K562 (cell line): ENCODE data around the gene ZNF107. TPM values are rescaled to one million over a fixed set of nuclear protein-coding genes. Genes with fewer than 3 reads are reported as not detected.

Experiments
- ATAC-seq: fragments of 200-7000 bp; cut with Tn5 transposase; 3 replicates; pipeline ENCODE4 v1.9.1; 2020; ENCODE audit warnings: moderate library complexity
- BruUV-seq: library from RNA; stranded (reverse); fragments of 400-500 nt; replicated peaks from 2 replicates; lab custom pipeline; 2021; lab: Mats Ljungman, UMichigan
- CTCF ChIA-PET: fragments of 300-600 bp; formaldehyde crosslinking; extraction: SDS; loops from one replicate; lab custom pipeline; 2021; ENCODE audit warnings: low intra/inter-chr PET ratio; lab: Yijun Ruan, JAX
- POLR2A ChIA-PET: fragments of 300-600, 350-650 bp; sonication (Branson Sonifier 250); formaldehyde crosslinking; extraction: SDS; loops from one replicate; lab custom pipeline; 2021; ENCODE audit warnings: antibody characterized with exemption, inconsistent platforms; lab: Yijun Ruan, JAX
- DNase-seq, 4 experiments: peaks; one replicate each; pipeline versions ENCODE4 v3.0.0 to v3.0.0-alpha.2; 2011 to 2018; ENCODE audit warnings: low spot score in 3 of 4, mixed read lengths in 3 of 4; ENCODE audit errors: extremely low read depth in 1 of 4
- FAIRE-seq: peaks from 2 replicates; lab custom pipeline; 2011; peaks lifted over from hg19 to GRCh38; lab: Jason Lieb, UNC
- H2AFZ ChIP-seq: 2 replicates; pipeline ENCODE4 v1.6.0; 2011; ENCODE audit warnings: low read depth, low read length, control low read depth, inconsistent platforms
- H3K27ac ChIP-seq: fragments of 200-600 bp; 3 replicates; pipeline ENCODE4 v1.8.0; 2011; ENCODE audit warnings: low read depth, mild to moderate bottlenecking, control low read depth, inconsistent platforms, low read length, moderate library complexity, mixed read lengths; ENCODE audit errors: extremely low read depth
- H3K27me3 ChIP-seq, 2 experiments: fragments of 300-600 bp in 1 of 2; 2 replicates in 1 of 2; 3 replicates in 1 of 2; pipeline versions ENCODE4 v1.6.0 to v1.8.0; 2011; ENCODE audit warnings: inconsistent platforms in 2 of 2, low read length in 2 of 2, mild to moderate bottlenecking in 1 of 2, mixed read lengths in 1 of 2, moderate library complexity in 1 of 2; ENCODE audit not compliant: control insufficient read depth in 2 of 2, insufficient read depth in 2 of 2
- H3K36me3 ChIP-seq: fragments of 300-600 bp; 3 replicates; pipeline ENCODE4 v1.8.0; 2011; ENCODE audit warnings: mild to moderate bottlenecking, low read length, inconsistent platforms; ENCODE audit not compliant: control insufficient read depth, insufficient read depth
- H3K4me1 ChIP-seq, 2 experiments: fragments of 200-600 bp in 1 of 2; replicated peaks in 1 of 2; 2 replicates in 1 of 2; 3 replicates in 1 of 2; pipeline versions ENCODE4 v1.5.1 to v1.8.0; 2011; ENCODE audit warnings: inconsistent platforms in 2 of 2, low read length in 2 of 2, mild to moderate bottlenecking in 1 of 2, mixed read lengths in 1 of 2, moderate library complexity in 1 of 2; ENCODE audit not compliant: control insufficient read depth in 2 of 2, insufficient read depth in 2 of 2
- H3K4me2 ChIP-seq: 2 replicates; pipeline ENCODE4 v1.6.1; 2011; ENCODE audit warnings: low read length, control low read depth, inconsistent platforms, mixed read lengths; ENCODE audit not compliant: insufficient read depth
- H3K4me3 ChIP-seq: fragments of 200-600 bp; sonication (generic), shearing (Covaris generic); 2 replicates; pipeline ENCODE4 v1.5.1; 2016; ENCODE audit warnings: control low read depth, inconsistent platforms
- H3K79me2 ChIP-seq: fragments of 200-600 bp; 3 replicates; pipeline ENCODE4 v1.8.0; 2011; ENCODE audit warnings: low read length, inconsistent platforms; ENCODE audit not compliant: control insufficient read depth, insufficient read depth
- H3K9ac ChIP-seq, 2 experiments: 2 replicates each; pipeline versions ENCODE4 v1.6.0 to v1.6.1; 2011; ENCODE audit warnings: low read depth in 2 of 2, low read length in 2 of 2, control low read depth in 1 of 2, inconsistent platforms in 1 of 2, mild to moderate bottlenecking in 1 of 2, mixed read lengths in 1 of 2; ENCODE audit not compliant: insufficient read depth in 1 of 2
- H3K9me1 ChIP-seq: one replicate; pipeline ENCODE4 v1.6.0; 2011; ENCODE audit warnings: inconsistent platforms, mild to moderate bottlenecking, low read length, moderate library complexity; ENCODE audit not compliant: control insufficient read depth, insufficient read depth
- H3K9me3 ChIP-seq: replicated peaks from 2 replicates; pipeline ENCODE4 v1.5.1; 2011; ENCODE audit warnings: low read depth, low read length, inconsistent platforms; ENCODE audit not compliant: control insufficient read depth, insufficient read depth
- H4K20me1 ChIP-seq: replicated peaks from 2 replicates; pipeline ENCODE4 v1.6.1; 2011; ENCODE audit warnings: low read length, inconsistent platforms, mixed read lengths; ENCODE audit not compliant: control insufficient read depth, insufficient read depth
- BRD9 ChIP-seq: fragments of 450-650 bp; IDR thresholded peaks from 2 replicates; pipeline ENCODE4 v1.6.1; 2018; ENCODE audit warnings: low read depth; ENCODE audit not compliant: partially characterized antibody
- CBFB ChIP-seq: sonication (generic); formaldehyde crosslinking; IDR thresholded peaks from 2 replicates; pipeline ENCODE4 v1.4.0; 2020; ENCODE audit warnings: mild to moderate bottlenecking, missing genetic modification reagents
- MEIS2 ChIP-seq: fragments of 450-650 bp; IDR thresholded peaks from 2 replicates; pipeline ENCODE4 v1.6.1; 2014; ENCODE audit warnings: mild to moderate bottlenecking; ENCODE audit not compliant: partially characterized antibody
- WGBS: fragments of 100-300 bp; shearing (Covaris generic); methylation state at CpG from one replicate; pipeline ENCODE4 v1.1.6; 2016; ENCODE audit warnings: low coverage, mixed read lengths; ENCODE audit not compliant: insufficient coverage; ENCODE audit errors: missing lambda C conversion rate; 5-methylcytosine and 5-hydroxymethylcytosine counted together
- in situ Hi-C: fragments of 300-500 bp; cut with MboI; formaldehyde crosslinking; loops from 4 replicates; pipeline ENCODE4 v1.15.0; 2018; ENCODE audit warnings: inconsistent platforms, mixed read lengths
- intact Hi-C: fragments of 100-400 bp; cut with micrococcal nuclease; formaldehyde crosslinking; loops from 2 replicates; pipeline ENCODE4 v1.14.2; 2022
- microRNA-seq: library from miRNA; unstranded; fragments of <30 nt; microRNA quantifications from one replicate; pipeline ENCODE4, GENCODE V29; 2018; ENCODE audit warnings: borderline microRNAs expressed
- polyA plus RNA-seq, 8 experiments: library from polyadenylated mRNA; depleted of rRNA in 4 of 8; stranded (reverse) in 5 of 8; unstranded in 3 of 8; fragments of >200 nt; fragmentation: Nextera tagmentation in 2 of 8; fragmentation: Illumina TruSeq in 1 of 8; extraction: Ambion mirVana in 2 of 8; extraction: Trizol in 1 of 8; gene quantifications; 2 replicates each; pipeline versions ENCODE4 v1.2.1 to v1.2.3, GENCODE V29; 2011 to 2014; ENCODE audit warnings: inconsistent platforms in 1 of 8, missing spikeins in 1 of 8
- small RNA-seq: library from RNA; depleted of rRNA; stranded (forward); fragments of <200 nt; gene quantifications from one replicate; pipeline ENCODE3, GENCODE V24; 2014
- total RNA-seq, 7 experiments: library from RNA; depleted of rRNA in 6 of 7; stranded (reverse); fragments of >200 nt in 6 of 7; fragmentation: Illumina TruSeq in 2 of 7; extraction: Trizol in 2 of 7; gene quantifications; 2 replicates each; pipeline versions ENCODE4 v1.2.1 to v1.2.3, GENCODE V29; 2011 to 2021; ENCODE audit warnings: low replicate concordance in 1 of 7

ZNF107 gene
- total and polyA plus RNA-seq, 9 of the 15 experiments (the other 6 are each of a cell fraction or from before 2014, with no cell fraction given) = 2.4 to 14.2 (median 7.9) TPM

DNA sequence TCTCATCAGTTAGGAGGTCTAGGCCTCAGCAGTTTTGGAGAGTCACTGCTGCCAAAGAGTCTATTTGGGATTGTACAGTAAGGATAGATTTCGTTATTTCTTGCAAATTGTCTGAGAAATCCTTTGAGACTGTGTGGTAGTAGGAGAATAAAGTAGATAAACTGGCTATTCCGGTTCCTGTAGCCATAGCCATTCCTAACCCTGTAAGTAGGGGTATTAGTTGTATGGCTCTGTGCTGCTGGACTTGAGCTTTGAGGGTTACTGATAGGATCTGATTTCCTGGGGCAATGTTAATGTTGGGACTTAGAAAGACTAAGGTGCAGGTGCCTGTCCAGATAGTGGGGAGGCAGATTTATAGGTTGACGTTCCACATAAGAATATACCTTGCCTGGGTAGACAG lies 92.2 kb downstream of the ZNF107 start:
- Histone ChIP-seq H2AFZ (no peak overlapping the region), H3K27ac (no peak overlapping the region), H3K27me3 (no peaks in the 10 kb centered on the region), H3K9ac (no peak overlapping the region), H3K79me2 (no peaks in the 10 kb centered on the region), H3K9me3 (no peaks in the 10 kb centered on the region), H4K20me1 (no peaks in the 10 kb centered on the region), H3K4me2 (no peak overlapping the region), H3K36me3 (no peaks in the 10 kb centered on the region), H3K9me1 (no peaks in the 10 kb centered on the region), H3K4me1 (no peaks in the 10 kb centered on the region), H3K4me3 (no peak overlapping the region)
- no peak for FAIRE-seq
- peak; percentile 41 for TF ChIP-seq MEIS2
- no peak for TF ChIP-seq BRD9
- no peak for TF ChIP-seq CBFB (CRISPR knock-in tag)
- DNase-seq = no peak
- POLR2A ChIA-PET = interaction anchor here (0.6 kb wide), 1 partner anchor 28 kb away, joined by 3 read pairs; no protein-coding TSS in a partner anchor
- BruUV-seq = no TSS peak
- in situ Hi-C loops (no loop called here), intact Hi-C loops (loop anchor here (10.0 kb wide), 1 partner anchor 83 kb away; no protein-coding TSS in a partner anchor)
- CTCF ChIA-PET = no interaction called here
- whole genome bisulfite sequencing = 8% methylated on average over 3 of the region's 3 CpGs
- no peak for ATAC-seq

Small RNA genes within 50 kb of the gene (microRNA-seq; reads per million reads assigned to microRNA genes)
- gene MIR6839 = not detected

Small RNA genes within 50 kb of the gene (small RNA-seq; reads per million reads assigned to genes)
- not detected for gene MIR6839

Other genes starting within 250 kb of the ZNF107 start
- 7.0 and 9.8 TPM in 2 replicates for gene ZNF680, start 103.1 kb upstream of the ZNF107 start, total RNA-seq (2014; rRNA removed)
- 23.4 and 27.9 TPM in 2 replicates for gene ZNF680, start 103.1 kb upstream of the ZNF107 start, total RNA-seq (2014; rRNA removed; fragmentation: Illumina TruSeq; extraction: Trizol)
- 21.7 and 25.0 TPM in 2 replicates for gene ZNF680, start 103.1 kb upstream of the ZNF107 start, total RNA-seq (2015; rRNA removed; fragmentation: Illumina TruSeq; extraction: Trizol)
- 12.0 and 12.7 TPM in 2 replicates for gene ZNF680, start 103.1 kb upstream of the ZNF107 start, total RNA-seq (2021)
- 7.3 and 9.3 TPM in 2 replicates for gene ZNF680, start 103.1 kb upstream of the ZNF107 start, polyA plus RNA-seq (2011; rRNA removed)
- gene ZNF680, start 103.1 kb upstream of the ZNF107 start, polyA plus RNA-seq (2014; fragmentation: Illumina TruSeq; extraction: Trizol) = 11.5 and 13.8 TPM in 2 replicates
- 10 to 100 TPM; 11.6 to 12.2 TPM for gene ZNF680, start 103.1 kb upstream of the ZNF107 start, polyA plus RNA-seq (2014; fragmentation: Nextera tagmentation; extraction: Ambion mirVana)
- gene ZNF680, start 103.1 kb upstream of the ZNF107 start, polyA plus RNA-seq (2014; rRNA removed) = 7.9 and 9.1 TPM in 2 replicates
- gene ZNF138, start 128.3 kb downstream of the ZNF107 start, total RNA-seq (2014; rRNA removed) = 14.6 and 16.9 TPM in 2 replicates
- 27.4 and 31.6 TPM in 2 replicates for gene ZNF138, start 128.3 kb downstream of the ZNF107 start, total RNA-seq (2014; rRNA removed; fragmentation: Illumina TruSeq; extraction: Trizol)
- 24.8 and 29.1 TPM in 2 replicates for gene ZNF138, start 128.3 kb downstream of the ZNF107 start, total RNA-seq (2015; rRNA removed; fragmentation: Illumina TruSeq; extraction: Trizol)
- gene ZNF138, start 128.3 kb downstream of the ZNF107 start, total RNA-seq (2021) = 15.7 and 16.4 TPM in 2 replicates
- 18.3 and 23.2 TPM in 2 replicates for gene ZNF138, start 128.3 kb downstream of the ZNF107 start, polyA plus RNA-seq (2011; rRNA removed)
- gene ZNF138, start 128.3 kb downstream of the ZNF107 start, polyA plus RNA-seq (2014; fragmentation: Illumina TruSeq; extraction: Trizol) = 26.8 and 34.9 TPM in 2 replicates
- gene ZNF138, start 128.3 kb downstream of the ZNF107 start, polyA plus RNA-seq (2014; fragmentation: Nextera tagmentation; extraction: Ambion mirVana) = 10 to 100 TPM; 16.6 to 22.5 TPM
- gene ZNF138, start 128.3 kb downstream of the ZNF107 start, polyA plus RNA-seq (2014; rRNA removed) = 22.6 and 23.2 TPM in 2 replicates
- gene ZNF273, start 237.1 kb downstream of the ZNF107 start, total RNA-seq (2014; rRNA removed) = 16.9 and 18.2 TPM in 2 replicates
- 29.5 and 33.1 TPM in 2 replicates for gene ZNF273, start 237.1 kb downstream of the ZNF107 start, total RNA-seq (2014; rRNA removed; fragmentation: Illumina TruSeq; extraction: Trizol)
- 21.3 and 26.1 TPM in 2 replicates for gene ZNF273, start 237.1 kb downstream of the ZNF107 start, total RNA-seq (2015; rRNA removed; fragmentation: Illumina TruSeq; extraction: Trizol)
- gene ZNF273, start 237.1 kb downstream of the ZNF107 start, total RNA-seq (2021) = 14.7 and 15.6 TPM in 2 replicates
- gene ZNF273, start 237.1 kb downstream of the ZNF107 start, polyA plus RNA-seq (2011; rRNA removed) = 18.1 and 20.7 TPM in 2 replicates
- 19.5 and 20.8 TPM in 2 replicates for gene ZNF273, start 237.1 kb downstream of the ZNF107 start, polyA plus RNA-seq (2014; fragmentation: Illumina TruSeq; extraction: Trizol)
- 10 to 100 TPM; 20.2 to 37.0 TPM for gene ZNF273, start 237.1 kb downstream of the ZNF107 start, polyA plus RNA-seq (2014; fragmentation: Nextera tagmentation; extraction: Ambion mirVana)
- 13.3 and 14.8 TPM in 2 replicates for gene ZNF273, start 237.1 kb downstream of the ZNF107 start, polyA plus RNA-seq (2014; rRNA removed)